ENCODE results near the gene SAP30BP. TPM values are rescaled to one million over a fixed set of nuclear protein-coding genes. Genes with fewer than 3 reads are reported as not detected.

SAP30BP gene
- total RNA-seq, 1 donor from 2014 or later: 107 TPM

DNA sequence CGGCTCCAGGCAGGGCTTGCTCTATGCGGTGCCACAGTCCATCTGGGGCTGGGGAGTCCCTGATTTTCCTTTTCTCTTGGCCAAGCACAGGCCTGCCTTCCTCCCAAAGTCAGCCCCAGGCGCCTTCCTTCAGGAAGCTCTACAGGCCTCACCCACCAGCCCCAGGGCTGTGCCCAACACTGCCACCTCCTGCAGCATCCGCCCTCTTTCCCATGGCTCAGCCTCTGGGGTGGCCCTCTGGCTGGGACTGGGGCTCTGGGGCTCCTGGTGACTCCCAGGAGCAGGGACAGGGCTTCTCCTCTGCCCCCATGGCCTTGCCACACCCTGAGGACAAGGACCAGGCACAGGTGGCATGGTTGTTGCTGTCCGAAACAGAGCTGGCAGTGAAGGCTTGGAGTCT lies 54.9 kb downstream of the SAP30BP start:
- no peak for TF ChIP-seq CTCF (conservative IDR thresholded peaks at IDR 0.05; ENCODE audit: low read depth, low read length)
- no peak for DNase-seq (ENCODE audit: low read depth)
- H3K4me3 ChIP-seq (ENCODE audit: low read depth, low read length): peak overlapping the region; percentile 55

DNA sequence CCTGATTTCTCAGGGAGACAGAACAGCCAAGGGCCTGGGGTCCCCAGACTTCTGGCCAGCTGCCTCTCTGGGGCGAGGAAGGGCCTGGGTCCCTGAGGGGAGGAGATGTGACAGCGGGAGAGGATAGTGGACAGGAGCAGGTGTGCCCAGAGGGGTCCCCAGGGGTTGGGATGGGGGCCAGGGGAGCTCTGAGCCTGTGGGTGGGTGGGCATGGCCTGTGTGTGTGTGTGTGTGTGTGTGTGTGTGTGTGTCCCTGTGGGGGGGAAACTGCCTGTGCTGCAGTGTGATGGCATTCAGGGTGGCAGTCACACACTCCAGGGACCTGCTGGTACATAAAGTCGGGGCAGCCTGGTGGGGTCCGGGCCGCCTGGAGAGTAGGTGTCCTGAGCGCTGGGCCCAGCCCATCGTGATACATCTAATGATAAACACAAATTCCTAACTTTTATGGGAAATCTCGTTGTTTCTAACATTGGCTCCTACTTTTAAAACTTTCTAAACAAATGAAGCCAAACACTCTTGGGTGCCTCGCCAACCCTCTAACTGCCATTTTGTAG lies 55.5 kb downstream of the SAP30BP start:
- no peak for DNase-seq (ENCODE audit: low read depth)
- H3K4me3 ChIP-seq (ENCODE audit: low read depth, low read length): peak overlapping the region; percentile 55
- TF ChIP-seq CTCF (conservative IDR thresholded peaks at IDR 0.05; ENCODE audit: low read depth, low read length): no peak

DNA sequence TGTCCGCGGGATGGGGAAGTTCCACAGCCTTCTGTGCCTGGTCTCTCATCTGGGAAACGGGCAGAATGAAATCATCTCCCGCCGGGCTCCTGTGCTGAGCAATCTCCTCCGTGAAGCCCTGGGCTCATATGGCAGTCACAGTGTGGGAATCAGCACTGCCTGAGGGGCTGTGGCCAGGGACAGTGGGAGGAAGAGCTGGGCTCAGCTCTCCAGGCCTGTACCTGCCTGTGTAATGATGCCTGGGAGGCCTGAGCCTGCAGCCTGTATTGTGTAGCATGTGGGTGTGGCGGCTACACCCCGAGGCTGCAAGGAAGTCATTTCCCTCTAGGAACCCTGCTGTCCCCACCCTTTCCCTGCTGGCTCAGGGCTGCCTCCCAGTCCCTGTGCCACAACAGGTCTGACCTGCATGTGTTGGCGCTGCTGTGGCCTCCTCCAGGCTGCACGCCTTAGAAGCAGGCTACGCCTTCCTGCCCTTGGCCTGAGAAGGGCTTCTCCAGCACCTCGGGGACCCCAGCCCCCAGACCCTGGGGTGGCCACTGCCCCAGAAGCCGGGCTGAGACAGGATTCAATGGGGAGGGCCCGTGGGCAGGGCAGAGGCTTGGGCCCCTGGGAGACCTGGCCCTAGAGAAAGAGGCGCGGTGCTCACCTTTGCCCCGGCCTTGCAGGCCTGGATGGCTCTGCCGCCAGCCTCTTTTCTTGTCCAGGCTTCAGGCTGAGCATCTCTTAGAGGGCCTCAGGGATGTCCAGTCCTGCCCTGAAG lies 56.2 kb downstream of the SAP30BP start:
- no peak for TF ChIP-seq CTCF (conservative IDR thresholded peaks at IDR 0.05; ENCODE audit: low read depth, low read length)
- H3K4me3 ChIP-seq (ENCODE audit: low read depth, low read length): no peak overlapping the region
- no peak for DNase-seq (ENCODE audit: low read depth)

DNA sequence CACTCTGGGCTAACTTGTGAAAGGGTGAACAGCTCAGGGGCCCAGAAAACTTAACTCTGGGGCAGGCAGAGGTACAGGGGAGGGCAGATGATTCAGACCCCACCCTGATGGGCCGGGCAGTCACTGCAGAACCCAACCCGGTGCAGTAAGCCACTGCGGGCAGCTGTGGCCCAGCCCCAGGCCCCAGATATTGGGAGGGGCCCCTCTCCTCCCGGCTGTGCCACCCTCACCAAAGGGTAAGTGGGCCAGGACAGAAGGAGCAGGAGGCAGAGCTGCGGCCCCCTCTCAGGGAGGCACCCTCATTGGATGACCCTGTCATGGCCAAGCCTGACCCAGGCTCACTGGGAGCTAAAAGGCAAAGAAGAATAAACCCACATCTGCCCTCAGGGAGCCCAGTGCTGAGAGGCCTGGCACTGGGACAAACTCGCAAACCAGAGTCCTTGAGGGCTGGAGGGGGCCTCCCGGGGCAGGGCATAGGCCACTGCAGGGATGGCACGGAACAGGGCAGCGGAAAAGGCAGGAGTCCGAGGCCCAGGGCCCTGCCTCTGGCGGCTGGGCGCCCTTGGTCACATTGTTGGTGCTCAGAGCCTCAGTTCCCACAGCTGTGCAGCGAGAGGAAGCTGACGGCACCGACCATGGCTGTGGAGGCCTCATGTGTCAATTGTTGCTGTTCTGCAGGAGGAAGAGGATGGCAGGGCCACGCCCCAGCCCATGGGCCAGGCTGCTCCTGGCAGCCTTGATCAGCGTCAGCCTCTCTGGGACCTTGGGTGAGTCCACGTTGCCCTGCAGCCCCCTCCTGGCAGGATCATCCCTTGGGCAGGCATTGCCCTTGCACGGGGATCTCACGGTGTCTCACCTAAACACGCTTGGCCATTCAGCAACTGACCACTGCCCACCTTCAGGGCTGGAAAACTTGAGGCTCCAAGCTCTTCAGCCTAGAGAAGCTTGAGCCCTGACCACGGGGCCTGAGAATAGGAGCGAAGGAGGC lies 57.2 kb downstream of the SAP30BP start:
- TF ChIP-seq CTCF (conservative IDR thresholded peaks at IDR 0.05; ENCODE audit: low read depth, low read length): no peak
- no peak overlapping the region for H3K4me3 ChIP-seq (ENCODE audit: low read depth, low read length)

DNA sequence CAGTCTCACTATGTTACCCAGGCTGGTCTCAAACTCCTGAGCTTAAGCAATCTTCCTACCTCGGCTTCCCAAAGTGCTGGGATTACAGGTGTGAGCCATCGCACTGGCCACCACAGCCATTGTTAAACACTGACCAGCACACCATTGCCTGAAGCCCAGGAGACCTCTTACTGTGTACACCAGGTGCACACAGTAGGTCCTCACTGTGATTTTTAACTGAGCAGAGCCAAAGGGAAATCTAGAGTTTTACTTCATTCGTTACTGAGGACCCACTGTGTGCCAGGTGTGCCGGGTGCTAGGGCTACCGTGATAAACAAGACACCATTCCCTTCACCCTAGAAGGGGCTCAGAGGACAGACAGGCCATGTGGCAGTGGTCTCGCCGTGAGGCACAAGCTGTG lies 58.4 kb downstream of the SAP30BP start:
- no peak overlapping the region for H3K4me3 ChIP-seq (ENCODE audit: low read depth, low read length)
- no peak for TF ChIP-seq CTCF (conservative IDR thresholded peaks at IDR 0.05; ENCODE audit: low read depth, low read length)
- DNase-seq (ENCODE audit: low read depth): no peak

More for the DNA sequence above, 57.2 kb downstream of the SAP30BP start:
- no peak for DNase-seq (ENCODE audit: low read depth)

DNA sequence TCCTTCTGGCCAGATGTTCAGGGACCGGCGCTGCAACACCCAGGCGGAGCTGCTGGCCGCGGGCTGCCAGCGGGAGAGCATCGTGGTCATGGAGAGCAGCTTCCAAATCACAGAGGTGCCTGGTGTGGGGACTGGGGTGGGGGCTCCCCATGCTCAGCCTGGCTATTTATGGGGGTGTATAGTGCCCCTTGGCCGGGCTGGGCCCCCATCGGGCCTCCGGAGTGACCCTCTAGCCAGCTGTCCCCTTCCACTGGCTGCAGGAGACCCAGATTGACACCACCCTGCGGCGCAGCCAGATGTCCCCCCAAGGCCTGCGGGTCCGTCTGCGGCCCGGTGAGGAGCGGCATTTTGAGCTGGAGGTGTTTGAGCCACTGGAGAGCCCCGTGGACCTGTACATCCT lies 60.3 kb downstream of the SAP30BP start:
- DNase-seq (ENCODE audit: low read depth): no peak

More for the DNA sequence above, 60.3 kb downstream of the SAP30BP start:
- no peak for TF ChIP-seq CTCF (conservative IDR thresholded peaks at IDR 0.05; ENCODE audit: low read depth, low read length)
- no peak overlapping the region for H3K4me3 ChIP-seq (ENCODE audit: low read depth, low read length)

Data from epithelial cell of proximal tubule (primary cell).